NCI-H1092 treated with DMSO at 0.1 percent for 48 hours (cell line): ENCODE data around the gene RNU6-1.

Source experiments
- DNase-seq: peaks from one replicate; lab custom pipeline; 2025; lab: John Stamatoyannopoulos, UW

RNU6-1 gene

DNA sequence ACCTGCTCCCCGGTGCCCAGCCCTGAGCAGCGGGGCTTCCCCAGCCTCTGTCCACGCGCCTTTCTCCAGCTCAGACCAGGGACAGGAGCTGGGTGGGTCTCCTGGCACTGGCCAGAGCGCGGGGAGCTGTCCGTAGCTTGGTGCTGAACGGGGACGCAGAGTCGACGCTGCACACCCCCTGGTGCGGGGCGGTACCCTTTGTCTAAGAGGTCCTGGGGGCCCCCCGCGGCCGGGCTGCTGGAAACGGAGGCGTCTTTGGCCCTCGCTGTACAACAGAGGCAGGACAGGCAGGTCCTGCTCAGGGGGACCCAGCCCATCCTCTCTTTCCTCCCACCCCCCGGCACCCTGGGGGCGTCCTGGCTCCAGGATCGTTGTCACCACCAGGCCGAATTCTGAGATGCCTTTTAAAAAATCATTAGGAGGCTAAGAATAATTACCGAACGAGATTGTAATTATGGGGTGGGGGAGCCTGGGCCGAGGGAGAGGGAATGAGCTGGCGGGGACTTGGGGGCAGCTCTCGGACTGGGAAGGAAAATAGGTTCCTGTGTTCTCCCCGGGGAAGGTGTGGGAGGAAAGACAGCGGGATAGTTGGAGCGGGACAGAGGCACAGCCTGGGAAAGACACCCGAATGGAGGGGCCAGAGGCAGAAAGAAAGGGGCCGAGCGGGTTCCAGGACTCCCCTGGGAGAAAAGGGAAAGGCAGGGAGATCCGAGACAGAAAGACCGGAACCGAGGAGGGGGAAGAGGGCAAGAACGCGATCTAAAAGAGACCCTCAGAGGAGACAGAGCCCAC is 18.7 kb downstream of the RNU6-1 start:
- DNase-seq, result no peak

DNA sequence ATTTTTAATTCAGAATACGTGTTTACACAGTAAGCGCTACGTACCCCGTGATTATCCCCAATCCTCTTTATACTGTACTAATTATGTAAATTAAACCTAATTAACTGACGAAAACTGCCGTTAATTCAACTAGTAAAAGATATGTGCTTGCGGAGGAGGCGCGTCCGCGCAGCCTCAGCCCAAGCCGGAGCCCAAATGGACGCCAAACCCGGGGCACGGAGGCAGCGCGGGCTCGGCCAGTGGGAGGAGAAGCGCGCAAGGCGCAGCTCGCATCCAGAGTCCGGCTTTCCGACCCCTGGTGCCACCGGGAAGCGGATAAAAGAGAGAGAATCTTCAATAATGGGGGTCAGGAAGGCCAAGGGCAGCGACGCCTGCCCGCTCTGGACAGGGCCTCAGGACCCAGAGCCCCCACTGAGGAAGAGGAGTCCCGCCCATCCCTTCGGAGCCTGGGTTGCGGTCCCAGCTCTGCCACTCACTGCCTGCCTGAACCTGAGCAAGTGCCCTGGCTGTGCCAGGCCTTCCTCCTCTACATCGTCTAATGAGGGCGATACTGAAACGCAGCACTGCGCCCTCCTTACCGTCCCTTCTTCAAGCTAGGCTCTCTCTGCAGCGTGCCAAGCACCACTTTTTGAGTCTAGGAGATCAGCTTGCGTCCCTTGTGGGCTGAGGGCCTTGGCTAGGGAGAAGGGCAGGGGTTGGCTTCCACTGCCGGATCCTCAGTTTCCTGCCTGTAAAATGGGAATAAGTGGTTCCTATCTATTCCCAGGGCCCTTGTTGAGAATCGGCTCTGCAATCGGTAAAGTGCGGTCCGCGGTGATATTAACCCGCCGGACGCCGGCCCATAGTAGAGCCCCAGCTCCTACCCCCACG is 19.5 kb downstream of the RNU6-1 start:
- DNase-seq, result no peak

DNA sequence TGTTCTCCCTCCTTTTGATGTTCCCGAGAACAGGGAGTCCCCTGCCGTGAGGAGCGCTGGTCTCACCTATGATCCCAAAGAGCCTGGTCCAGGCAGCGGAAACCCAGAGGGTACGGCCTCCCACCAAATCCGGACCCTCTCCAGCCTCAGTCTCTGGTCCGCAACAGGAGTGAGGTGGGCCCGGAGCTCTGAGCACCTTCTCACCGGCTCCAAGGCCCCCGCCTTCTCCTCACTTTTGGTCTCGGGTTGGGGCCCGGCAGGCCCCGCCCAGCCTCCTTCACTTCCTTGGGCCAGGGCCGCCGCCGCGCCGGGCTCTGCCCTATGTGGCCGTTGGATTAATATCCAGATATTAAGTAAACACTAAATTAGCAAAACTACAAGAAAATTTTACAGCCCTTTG is 20.2 kb downstream of the RNU6-1 start:
- DNase-seq, result no peak

DNA sequence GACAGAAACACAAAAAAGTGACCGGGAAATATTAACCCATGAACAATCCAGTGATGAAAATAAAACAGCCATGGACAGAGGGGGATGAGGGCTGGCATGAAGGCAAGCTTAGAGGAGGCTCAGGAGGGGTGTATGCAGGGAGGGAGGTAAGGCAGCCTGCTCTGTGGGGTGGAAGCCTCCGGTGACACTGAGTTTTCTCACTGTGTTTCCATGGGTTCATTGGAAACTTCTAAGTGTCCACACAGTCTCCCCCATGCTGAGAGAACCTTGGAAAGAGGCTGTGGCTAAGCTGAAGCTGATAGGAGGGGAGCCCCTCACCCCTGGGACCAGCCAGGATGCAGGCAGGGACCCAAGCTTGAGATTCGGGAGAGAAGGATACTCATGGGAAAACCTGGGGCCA is 21.4 kb downstream of the RNU6-1 start:
- DNase-seq, result no peak

DNA sequence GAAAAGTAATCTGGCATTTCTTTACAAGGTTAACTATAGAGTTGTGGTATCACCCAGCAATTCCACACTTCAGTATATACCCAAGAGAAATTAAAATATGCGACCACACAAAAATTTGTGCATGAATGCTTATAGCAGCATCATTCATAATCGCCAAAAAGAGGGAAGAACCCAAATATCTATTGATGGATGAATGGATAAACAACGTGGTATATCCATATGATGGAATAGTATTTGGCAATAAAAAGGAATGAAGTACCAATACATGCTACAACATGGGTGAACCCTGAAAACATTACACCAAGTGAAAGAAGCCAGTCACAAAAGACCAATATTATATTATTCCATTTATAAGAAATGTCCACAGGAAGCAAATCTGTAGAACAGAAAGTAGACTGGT is 23.2 kb downstream of the RNU6-1 start:
- DNase-seq, result no peak

DNA sequence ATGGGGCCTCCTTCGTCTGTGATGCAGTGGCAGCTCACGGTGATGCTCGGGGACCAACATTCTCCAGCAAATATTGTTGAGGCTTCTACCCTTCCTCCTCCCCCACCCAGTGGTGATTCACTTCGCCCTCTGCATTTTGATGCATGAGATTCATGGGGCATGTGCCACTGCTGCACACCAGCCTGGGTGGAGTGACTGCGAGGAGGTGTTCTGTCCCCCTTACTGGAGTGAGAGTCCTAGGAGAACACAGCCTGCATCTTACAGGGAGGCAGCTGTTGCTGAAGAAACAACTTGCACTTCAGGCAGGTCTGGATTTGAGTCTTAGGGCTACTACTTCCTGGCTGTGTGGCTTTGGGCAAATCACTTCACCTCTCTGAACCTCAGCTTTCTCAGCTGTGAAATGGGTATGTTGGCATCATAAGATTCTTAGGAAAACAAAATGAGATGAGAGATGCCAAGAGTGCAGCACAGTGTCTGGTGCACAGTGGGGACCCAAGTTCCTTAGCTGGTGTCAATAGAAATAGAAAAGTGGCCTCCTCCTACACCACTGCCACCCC is 24.7 kb downstream of the RNU6-1 start:
- DNase-seq, result no peak

DNA sequence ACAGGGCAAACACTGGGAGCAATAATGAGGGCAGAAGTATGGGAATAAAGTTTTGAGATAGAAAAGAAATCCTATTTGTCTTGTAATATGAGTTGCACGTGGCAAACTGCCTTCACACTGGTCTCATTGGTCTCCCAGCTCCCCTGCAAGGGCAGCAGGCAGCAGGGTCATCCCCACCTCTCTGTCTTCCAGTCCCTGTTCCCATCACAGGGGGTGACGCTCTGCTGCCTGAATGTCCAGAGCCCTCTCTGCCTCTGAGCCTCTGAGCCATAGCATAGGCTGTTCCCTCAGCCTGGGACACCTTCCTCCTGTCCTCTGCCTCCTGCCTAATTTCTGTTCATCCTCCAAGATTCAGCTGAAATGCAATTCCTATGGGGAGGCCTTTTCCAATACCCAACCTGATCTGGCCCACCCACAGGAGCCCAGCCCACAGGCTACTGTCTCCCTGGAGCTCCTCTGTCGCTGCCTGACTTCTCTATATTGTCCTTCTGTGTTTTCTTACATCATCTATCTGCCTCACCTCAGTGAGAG is 26.7 kb downstream of the RNU6-1 start:
- DNase-seq, result no peak

DNA sequence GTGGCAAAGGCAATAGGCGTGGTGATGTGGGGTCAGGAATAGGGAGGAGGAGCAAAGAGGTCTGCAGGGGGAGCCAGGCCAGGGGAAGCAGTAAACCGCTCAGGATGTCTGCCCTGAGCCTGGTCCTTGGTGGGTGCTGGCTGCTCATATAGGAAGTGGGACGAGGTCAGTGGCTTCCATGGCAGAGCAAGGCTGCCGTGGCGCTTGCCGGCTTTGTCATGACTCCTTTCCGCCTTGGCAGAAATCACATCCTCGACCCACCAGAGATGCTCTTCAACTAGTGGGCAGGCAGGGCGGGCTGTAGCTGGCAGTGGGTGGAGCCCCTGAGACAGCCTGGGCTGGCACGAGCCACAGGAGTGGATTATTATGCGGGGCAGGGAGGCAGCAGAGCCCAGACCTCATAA is 27.6 kb downstream of the RNU6-1 start:
- DNase-seq, result no peak

DNA sequence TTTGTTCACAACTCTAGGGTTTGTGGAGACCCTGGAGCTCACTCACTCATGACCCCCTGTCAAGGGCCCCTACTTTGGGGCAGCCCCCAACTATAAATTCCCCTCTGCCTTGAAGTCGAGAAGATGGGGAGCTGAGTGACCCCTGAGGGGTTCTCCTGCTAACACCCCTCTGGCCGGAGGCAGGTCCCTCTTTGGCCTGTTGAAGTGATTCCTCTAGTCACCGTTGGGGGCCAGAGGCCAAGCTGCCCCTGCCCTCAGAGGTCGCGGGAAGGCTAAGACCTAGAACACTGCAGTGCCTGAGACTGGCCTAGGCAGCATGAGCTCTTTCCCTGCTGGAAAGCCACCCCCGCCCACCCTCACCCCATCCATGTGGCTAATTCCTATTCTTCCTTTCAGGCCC is 30.0 kb downstream of the RNU6-1 start:
- no peak for DNase-seq

DNA sequence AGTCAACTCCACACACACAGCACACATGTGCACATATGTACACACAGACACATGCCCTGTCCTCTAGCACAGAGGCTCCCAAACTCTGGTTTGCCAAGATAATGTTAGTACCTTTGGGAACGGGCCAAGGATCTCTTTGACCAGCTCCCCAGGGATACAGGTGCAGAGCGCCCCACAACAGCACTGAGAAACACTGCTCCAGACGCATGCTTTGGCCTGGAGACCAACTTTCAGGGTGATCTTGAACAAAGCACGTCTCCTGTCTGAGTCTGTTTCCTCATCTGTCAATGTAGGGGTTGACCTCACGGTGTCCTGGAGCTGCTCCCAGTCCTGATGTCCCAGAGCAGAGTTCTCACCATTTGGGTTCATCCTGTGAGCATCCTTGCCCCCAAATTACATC is 30.4 kb downstream of the RNU6-1 start:
- DNase-seq, result no peak

DNA sequence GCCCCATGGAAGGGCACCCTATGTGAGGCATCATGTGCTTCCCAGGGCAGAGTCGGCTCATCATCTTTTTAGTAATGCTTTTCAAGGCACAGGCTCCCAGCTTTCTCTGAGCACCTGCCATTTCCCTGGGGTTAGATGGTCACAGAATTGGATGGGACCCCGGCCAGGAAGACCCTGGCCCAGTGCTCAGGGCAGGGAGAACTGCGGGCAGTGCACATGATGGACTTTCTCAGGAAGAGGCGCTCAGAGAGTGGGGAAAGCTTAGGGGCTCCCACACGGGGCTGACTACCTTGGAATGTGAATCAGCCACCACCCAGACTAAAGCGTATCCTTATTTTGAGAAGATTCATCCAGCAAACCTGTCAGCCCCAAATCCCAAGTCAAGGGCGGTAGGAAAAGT is 31.0 kb downstream of the RNU6-1 start:
- no peak for DNase-seq

DNA sequence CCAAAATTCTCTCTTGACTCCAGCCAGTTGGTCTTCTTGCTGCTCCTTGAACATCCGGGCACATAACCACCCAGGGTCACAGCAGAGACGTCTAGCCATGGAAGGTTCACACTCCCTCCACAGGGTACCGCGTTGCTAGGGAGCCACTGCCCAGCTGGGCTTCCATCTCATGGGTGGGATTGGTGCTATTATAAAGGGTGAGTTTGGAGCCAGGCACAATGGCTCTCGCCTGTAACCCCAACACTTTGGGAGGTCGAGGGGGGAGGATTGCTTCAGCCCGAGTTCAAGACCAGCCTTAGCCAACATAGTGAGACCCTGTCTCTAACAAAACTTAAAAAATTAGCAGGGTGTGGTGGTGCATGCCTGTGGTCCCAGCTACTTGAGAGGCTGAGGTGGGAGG is 32.0 kb downstream of the RNU6-1 start:
- DNase-seq, result no peak

DNA sequence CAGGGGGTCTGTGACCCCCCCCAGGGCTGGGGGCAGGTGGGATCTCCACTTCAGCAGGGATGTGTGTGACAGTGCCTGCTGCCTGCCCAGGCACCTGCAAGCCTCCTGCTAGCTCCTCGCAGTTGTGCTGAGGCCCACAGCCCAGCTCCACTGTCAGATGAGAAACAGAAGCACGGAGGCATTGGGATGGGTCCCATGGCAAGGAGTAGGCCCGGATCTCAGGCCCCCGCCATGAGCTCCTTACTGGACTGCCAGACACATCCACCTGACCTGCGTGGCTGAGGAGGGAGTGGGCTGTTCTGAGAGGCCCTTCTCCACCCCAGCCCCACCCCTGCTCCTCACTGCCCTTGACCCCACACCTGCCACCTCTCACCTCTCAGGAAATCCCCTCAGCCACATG is 32.7 kb downstream of the RNU6-1 start:
- DNase-seq, result no peak

DNA sequence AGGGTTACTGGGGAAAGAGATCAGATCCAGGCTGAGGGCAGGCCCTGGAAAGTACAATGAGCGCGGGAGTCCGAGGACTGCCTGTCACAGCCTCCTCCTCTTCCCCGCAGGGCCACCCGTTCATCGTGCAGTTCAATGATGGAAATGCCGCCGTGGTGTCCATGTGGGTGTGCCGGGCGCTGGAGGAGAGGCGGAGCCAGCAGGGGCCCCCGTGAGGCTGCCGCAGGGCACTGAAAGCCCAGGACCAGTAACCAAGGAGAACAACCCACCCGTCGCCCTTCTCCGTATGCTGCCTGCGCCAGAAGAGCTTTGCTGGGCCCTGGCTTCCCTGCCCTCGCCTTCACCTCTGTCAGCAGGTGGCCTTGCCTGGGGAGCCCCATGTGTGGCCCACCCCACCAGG is 33.3 kb downstream of the RNU6-1 start:
- no peak for DNase-seq

DNA sequence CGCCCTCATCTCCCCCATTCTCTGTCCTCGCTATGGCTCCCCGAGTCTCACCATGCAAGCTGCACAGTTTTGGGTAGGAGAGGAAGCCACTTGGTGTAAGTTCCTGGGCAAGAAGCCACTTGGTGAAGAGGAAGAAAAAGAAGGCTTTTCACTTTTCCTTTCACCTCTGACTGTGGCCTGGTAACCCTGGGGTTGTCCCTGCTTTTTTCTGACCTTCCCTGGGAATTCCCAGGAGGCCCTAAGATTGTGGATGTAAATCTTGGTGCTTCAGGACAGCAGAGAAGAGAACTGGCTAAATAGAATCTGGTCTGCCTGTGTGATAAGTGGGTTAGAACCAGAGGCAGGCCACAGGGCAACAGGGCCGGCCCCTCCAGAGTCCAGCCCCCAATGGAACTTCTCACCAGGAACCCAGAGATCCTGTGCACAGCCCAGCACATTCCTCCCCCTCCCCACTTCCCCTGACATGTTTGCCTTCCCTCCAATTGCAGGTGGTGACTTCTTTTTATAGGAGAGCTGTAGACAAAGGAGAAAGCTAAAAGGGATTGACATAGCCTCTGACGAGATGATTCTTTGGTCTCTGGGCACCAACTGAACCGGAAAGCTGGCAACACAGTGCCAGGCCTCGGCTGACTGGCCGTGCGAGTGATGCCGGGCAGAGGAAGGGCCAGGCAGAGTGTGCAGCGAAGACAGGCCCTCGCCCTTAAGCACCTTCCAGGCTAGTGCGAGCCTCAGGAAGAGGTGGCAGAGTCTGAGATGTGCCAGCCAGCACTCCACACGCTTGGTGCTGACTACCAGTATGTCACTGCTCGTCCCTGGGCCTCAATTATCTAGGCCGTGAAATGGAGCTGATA is 34.0 kb downstream of the RNU6-1 start:
- peak; percentile 18 for DNase-seq

DNA sequence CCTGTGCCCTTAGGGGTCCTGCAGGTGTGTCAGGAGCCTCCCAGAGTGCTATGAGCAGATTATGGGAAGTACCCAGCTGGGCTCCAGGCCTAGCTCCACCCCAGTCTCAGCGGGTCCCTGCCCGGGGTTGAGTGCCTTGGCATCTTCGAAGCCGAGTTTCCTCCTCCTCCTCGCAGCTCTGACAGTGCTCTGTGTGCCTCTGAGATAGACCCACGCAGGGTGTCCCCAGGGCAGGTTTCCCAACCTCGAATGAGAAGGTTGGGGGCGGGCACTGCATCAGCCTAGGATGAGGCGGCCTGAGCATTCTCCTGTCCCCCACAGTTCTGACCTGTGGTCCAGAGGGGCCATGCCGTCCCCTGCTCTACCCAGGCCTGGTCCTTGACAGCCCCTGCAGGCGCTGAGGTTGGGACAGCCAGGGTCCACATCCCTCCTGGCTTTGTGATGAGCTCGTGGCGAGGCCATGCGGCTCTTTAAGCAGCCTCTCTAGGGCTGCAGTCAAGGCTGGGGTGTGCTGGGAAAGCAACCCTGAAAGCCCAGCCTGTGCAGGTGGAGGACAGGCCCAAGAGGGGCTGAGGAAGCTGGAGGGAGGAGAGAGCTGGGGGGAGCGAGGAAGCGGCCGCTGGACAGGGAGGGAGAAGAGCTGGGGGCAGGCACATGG is 34.7 kb downstream of the RNU6-1 start:
- DNase-seq, result no peak

DNA sequence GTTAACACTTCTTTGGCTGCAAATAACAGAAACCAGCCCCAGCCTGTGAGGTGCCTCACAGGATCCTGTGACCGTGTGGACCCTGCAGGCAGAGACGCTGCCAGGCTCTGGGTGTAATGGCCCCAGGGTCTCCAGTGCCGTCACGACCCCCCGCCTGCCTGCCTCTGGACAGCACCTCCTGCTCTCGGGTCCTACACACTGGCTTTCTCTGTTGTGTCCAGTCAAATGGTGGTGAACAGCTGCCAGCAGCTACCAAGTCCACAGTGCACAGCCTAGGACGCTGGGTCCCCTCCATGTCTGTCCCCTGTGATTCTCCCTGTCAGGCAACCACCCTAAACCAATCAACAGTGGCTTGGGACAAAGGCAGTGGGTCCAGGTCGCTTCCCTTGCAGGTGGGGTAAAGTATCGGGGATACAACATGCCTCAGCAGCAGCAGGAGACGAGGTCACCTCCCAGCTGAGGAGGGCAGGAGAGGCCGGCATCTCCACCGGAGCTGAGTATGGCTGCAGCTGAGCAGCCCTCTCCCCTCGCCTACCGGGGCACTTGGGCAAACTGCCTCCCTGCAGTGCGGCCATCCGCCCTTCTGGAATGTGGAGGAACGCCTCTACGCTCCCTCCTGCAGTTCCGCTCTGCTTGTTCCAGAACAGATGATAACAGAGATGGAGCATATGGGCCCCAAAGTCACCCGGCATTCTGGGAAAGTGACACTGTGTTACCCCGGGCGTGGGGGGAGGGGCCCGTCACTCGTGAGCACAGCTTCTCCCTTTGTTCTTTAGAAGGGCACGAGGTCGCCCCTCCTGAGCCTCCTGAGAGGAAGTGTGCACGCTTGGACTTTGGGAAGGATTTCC is 35.6 kb downstream of the RNU6-1 start:
- DNase-seq, result no peak

DNA sequence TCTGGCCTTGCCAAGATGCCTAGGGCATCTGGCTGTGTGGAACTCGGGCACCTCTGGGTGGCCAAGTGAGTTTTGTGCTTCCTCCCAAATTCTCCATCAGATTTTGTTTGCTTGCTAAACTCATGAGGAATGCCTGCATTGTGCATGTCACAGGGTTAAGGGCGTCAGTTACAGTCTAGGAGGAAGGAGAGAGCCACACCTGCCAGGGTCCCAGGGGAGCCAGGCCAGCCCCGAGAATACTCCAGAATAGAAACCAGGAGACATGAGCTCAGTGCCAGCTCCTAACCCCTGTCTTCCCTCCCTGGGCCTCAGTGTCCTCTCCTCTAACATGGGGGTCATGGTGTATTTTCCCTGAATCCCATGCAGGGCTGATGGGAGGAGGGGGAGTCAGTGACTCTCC is 36.5 kb downstream of the RNU6-1 start:
- DNase-seq, result no peak

DNA sequence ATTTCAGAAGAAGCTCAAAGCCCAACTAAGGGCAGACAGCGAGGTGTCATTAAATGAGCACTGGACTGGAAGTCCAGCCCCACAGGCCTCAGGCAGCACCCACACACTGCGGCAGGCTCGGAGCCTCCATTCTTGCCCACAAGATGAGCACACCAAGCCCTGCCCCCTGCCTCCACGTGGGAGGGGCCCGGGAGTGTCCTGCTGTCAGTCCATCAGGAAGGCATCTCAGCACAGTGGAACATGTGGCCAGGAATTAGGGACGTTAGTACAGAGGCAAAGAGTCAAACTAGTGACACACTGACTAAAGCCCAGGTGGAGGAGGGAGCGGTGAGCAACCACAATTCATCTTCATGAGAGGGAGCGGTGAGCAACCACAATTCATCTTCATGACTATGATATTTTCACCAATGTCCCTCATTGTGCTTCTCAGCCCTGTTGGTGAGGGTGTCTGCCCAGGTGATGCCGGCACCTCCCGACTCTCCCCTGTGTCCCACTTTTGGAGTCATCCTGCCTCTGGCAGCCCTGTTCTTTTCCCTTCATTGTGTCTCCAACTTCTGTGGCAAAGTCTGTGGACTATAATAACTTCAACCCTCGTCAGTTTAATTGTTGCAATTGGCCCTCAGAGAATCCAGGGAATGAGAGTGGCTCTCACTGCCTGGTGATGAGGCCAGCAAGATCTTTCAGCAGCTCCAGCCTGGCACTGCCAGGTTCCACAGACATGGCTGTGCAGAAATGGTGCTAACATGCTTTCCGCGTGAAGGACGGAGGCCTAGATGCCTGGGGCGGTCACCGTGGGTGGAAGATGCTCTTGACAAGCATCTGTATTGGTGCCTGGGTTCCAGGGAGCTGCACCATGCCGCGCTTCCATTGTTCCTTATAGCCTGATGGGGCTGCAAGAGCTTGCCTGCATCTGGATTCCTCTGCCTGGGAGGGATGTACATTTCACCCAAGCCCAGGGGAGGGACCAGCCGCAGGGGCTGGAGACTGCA is 37.6 kb downstream of the RNU6-1 start:
- no peak for DNase-seq
